ENCODE measurements around the gene TNC.

TNC gene

DNA sequence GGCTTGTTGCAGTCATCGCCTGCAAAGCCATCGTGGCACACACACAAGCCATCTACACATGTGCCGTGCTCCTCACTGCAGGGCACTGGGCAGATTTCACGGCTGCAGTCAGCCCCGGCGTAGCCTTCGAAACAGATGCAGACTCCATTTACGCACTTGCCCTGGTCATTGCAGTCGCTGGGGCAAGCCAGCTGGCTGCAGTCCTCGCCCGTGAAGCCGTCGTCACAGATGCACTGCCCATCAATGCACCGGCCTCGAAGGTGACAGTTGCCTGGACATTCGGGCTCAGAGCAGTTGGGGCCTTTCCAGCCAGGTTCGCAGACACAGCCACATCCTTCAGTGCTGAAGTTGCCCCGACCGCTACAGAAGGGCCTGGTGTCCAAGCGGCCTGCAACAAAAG, 31.1 kb downstream of the TNC start:
- Histone ChIP-seq H3K79me1 (replicated peaks; ENCODE audit: low read length, poor library complexity, severe bottlenecking) (peaks cover 14% of the 10 kb centered on the region), H3K23ac (ENCODE audit: low read length in 2 of 2) (no peak overlapping the region), H4K91ac (ENCODE audit: low read length) (no peak overlapping the region), H3K18ac (ENCODE audit: low read depth in 1 of 2, low read length in 2 of 2) (no peak overlapping the region), H2AK5ac (ENCODE audit: low read length, severe bottlenecking) (no peak overlapping the region), H3K36me3 (ENCODE audit: control insufficient read depth in 1 of 2, insufficient read depth in 2 of 2, low read depth in 1 of 2, low read length in 2 of 2) (peaks cover 42 to 88% of the 10 kb centered on the region in 2 experiments), H2BK5ac (ENCODE audit: low read depth, low read length, poor library complexity, severe bottlenecking) (no peak overlapping the region), H3K9me3 (ENCODE audit: control insufficient read depth, low read length) (no peaks in the 10 kb centered on the region), H3K4me2 (ENCODE audit: low read length, poor library complexity, severe bottlenecking) (no peak overlapping the region), H4K8ac (ENCODE audit: low read length) (no peak overlapping the region), H3K14ac (ENCODE audit: low read length in 2 of 2) (no peak overlapping the region), H2BK120ac (ENCODE audit: low read depth, low read length) (no peak overlapping the region), H2BK15ac (ENCODE audit: low read depth, poor library complexity, severe bottlenecking) (no peak overlapping the region), H3K4ac (ENCODE audit: low read depth in 1 of 2, low read length in 2 of 2) (no peak overlapping the region), H2AFZ (ENCODE audit: low read depth, low read length) (no peak overlapping the region), H3K4me1 (ENCODE audit: control insufficient read depth, insufficient read depth, low read depth, low read length) (no peaks in the 10 kb centered on the region), H3K9ac (ENCODE audit: low read length) (no peak overlapping the region), H3K27me3 (ENCODE audit: control insufficient read depth in 1 of 2, insufficient read depth in 1 of 2, low read length in 2 of 2) (no peaks in the 10 kb centered on the region), H2BK12ac (ENCODE audit: low read length in 2 of 2) (no peak overlapping the region), H3K27ac (ENCODE audit: low read length, poor library complexity, severe bottlenecking) (no peak overlapping the region), H3K4me3 (ENCODE audit: insufficient read depth in 1 of 2, low read depth in 1 of 2, low read length in 2 of 2) (no peak overlapping the region)
- DNase-seq, result no peak
- 94% methylated on average over 19 of the region's 20 CpGs for WGBS

DNA sequence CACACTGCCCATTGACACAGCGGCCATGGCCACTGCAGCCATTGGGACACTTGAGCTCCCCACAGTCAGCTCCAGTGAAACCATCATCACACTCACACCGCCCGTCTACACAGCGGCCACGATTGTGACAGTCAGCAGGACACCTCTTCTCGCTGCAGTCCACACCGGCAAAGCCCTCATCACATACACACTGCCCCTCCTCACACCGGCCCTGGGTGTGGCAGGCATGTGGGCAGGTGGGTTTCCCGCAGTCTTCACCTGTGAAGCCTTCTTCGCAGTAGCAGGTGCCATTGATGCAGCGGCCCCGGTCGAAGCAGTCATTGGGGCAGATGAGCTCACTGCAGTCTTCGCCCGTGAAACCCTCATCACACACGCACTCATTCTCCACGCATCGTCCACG, 31.5 kb downstream of the TNC start:
- H3K9me3 ChIP-seq (ENCODE audit: control insufficient read depth, low read length), result no peaks in the 10 kb centered on the region
- peaks cover 11% of the 10 kb centered on the region for H3K79me1 ChIP-seq (replicated peaks; ENCODE audit: low read length, poor library complexity, severe bottlenecking)
- H3K27ac ChIP-seq (ENCODE audit: low read length, poor library complexity, severe bottlenecking), result no peak overlapping the region

GRCh38 chr9:115085773-115086377, 32.1 kb downstream of the TNC start:
- H4K8ac ChIP-seq (ENCODE audit: low read length), result no peak overlapping the region
- H3K36me3 ChIP-seq (ENCODE audit: control insufficient read depth in 1 of 2, insufficient read depth in 2 of 2, low read depth in 1 of 2, low read length in 2 of 2), result peaks cover 44 to 90% of the 10 kb centered on the region in 2 experiments
- no peak overlapping the region for H2AK5ac ChIP-seq (ENCODE audit: low read length, severe bottlenecking)
- H2BK5ac ChIP-seq (ENCODE audit: low read depth, low read length, poor library complexity, severe bottlenecking), result no peak overlapping the region
- H3K4ac ChIP-seq (ENCODE audit: low read depth in 1 of 2, low read length in 2 of 2), result no peak overlapping the region
- H3K27me3 ChIP-seq (ENCODE audit: control insufficient read depth in 1 of 2, insufficient read depth in 1 of 2, low read length in 2 of 2), result no peaks in the 10 kb centered on the region
- no peak overlapping the region for H3K18ac ChIP-seq (ENCODE audit: low read depth in 1 of 2, low read length in 2 of 2)
- H3K14ac ChIP-seq (ENCODE audit: low read length in 2 of 2), result peak overlapping the region in 1 of 2 experiments; percentile 8
- H2BK12ac ChIP-seq (ENCODE audit: low read length in 2 of 2), result no peak overlapping the region
- WGBS, result 95% methylated on average over 22 of the region's 22 CpGs
- no peak overlapping the region for H2BK15ac ChIP-seq (ENCODE audit: low read depth, poor library complexity, severe bottlenecking)
- no peaks in the 10 kb centered on the region for H3K9me3 ChIP-seq (ENCODE audit: control insufficient read depth, low read length)
- H3K4me1 ChIP-seq (ENCODE audit: control insufficient read depth, insufficient read depth, low read depth, low read length), result no peaks in the 10 kb centered on the region
- H3K4me2 ChIP-seq (ENCODE audit: low read length, poor library complexity, severe bottlenecking), result no peak overlapping the region
- no peak overlapping the region for H4K91ac ChIP-seq (ENCODE audit: low read length)
- no peak overlapping the region for H3K4me3 ChIP-seq (ENCODE audit: insufficient read depth in 1 of 2, low read depth in 1 of 2, low read length in 2 of 2)
- H3K23ac ChIP-seq (ENCODE audit: low read length in 2 of 2), result no peak overlapping the region
- no peak overlapping the region for H3K27ac ChIP-seq (ENCODE audit: low read length, poor library complexity, severe bottlenecking)
- H2BK120ac ChIP-seq (ENCODE audit: low read depth, low read length), result no peak overlapping the region
- H3K79me1 ChIP-seq (replicated peaks; ENCODE audit: low read length, poor library complexity, severe bottlenecking), result peaks cover 11% of the 10 kb centered on the region
- H2AFZ ChIP-seq (ENCODE audit: low read depth, low read length), result no peak overlapping the region
- DNase-seq, result no peak
- H3K9ac ChIP-seq (ENCODE audit: low read length), result no peak overlapping the region

More for the DNA sequence above, 31.5 kb downstream of the TNC start:
- no peak overlapping the region for H3K4me3 ChIP-seq (ENCODE audit: insufficient read depth in 1 of 2, low read depth in 1 of 2, low read length in 2 of 2)
- H2AFZ ChIP-seq (ENCODE audit: low read depth, low read length), result no peak overlapping the region
- no peak overlapping the region for H3K23ac ChIP-seq (ENCODE audit: low read length in 2 of 2)
- peak overlapping the region in 1 of 2 experiments; percentile 8 for H3K14ac ChIP-seq (ENCODE audit: low read length in 2 of 2)
- no peak overlapping the region for H2BK15ac ChIP-seq (ENCODE audit: low read depth, poor library complexity, severe bottlenecking)
- no peak overlapping the region for H3K4me2 ChIP-seq (ENCODE audit: low read length, poor library complexity, severe bottlenecking)
- no peak overlapping the region for H3K18ac ChIP-seq (ENCODE audit: low read depth in 1 of 2, low read length in 2 of 2)
- no peaks in the 10 kb centered on the region for H3K4me1 ChIP-seq (ENCODE audit: control insufficient read depth, insufficient read depth, low read depth, low read length)
- no peaks in the 10 kb centered on the region for H3K27me3 ChIP-seq (ENCODE audit: control insufficient read depth in 1 of 2, insufficient read depth in 1 of 2, low read length in 2 of 2)
- no peak overlapping the region for H2BK5ac ChIP-seq (ENCODE audit: low read depth, low read length, poor library complexity, severe bottlenecking)
- whole genome bisulfite sequencing, result 93% methylated on average over 19 of the region's 19 CpGs
- H4K91ac ChIP-seq (ENCODE audit: low read length), result no peak overlapping the region
- H4K8ac ChIP-seq (ENCODE audit: low read length), result no peak overlapping the region
- H3K36me3 ChIP-seq (ENCODE audit: control insufficient read depth in 1 of 2, insufficient read depth in 2 of 2, low read depth in 1 of 2, low read length in 2 of 2), result peaks cover 42 to 88% of the 10 kb centered on the region in 2 experiments
- no peak overlapping the region for H3K4ac ChIP-seq (ENCODE audit: low read depth in 1 of 2, low read length in 2 of 2)
- no peak overlapping the region for H2BK120ac ChIP-seq (ENCODE audit: low read depth, low read length)
- no peak overlapping the region for H2AK5ac ChIP-seq (ENCODE audit: low read length, severe bottlenecking)
- no peak overlapping the region for H3K9ac ChIP-seq (ENCODE audit: low read length)
- no peak for DNase-seq
- no peak overlapping the region for H2BK12ac ChIP-seq (ENCODE audit: low read length in 2 of 2)

DNA sequence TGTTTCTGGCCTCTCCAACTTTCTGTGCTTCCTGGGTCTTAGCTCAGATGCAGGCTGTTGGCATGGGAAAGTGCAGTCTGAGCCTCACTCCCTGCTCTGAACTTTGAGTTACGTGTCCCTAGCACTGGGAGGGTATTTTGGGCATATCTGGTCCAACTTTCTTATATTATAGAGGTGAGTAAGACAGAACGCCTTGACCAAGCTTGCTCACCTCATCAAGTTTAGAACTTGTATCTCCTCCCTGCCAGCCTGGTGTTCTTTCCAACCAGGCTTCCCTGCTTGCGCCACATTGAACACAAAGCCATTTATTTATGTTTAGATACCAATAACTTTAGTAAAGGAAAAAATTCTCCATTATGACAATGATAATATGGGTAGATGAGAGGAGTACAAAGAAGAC, 33.2 kb downstream of the TNC start:
- H3K23ac ChIP-seq (ENCODE audit: low read length in 2 of 2), result no peak overlapping the region
- H4K91ac ChIP-seq (ENCODE audit: low read length), result no peak overlapping the region
- no peak overlapping the region for H2BK15ac ChIP-seq (ENCODE audit: low read depth, poor library complexity, severe bottlenecking)
- no peaks in the 10 kb centered on the region for H3K9me3 ChIP-seq (ENCODE audit: control insufficient read depth, low read length)
- no peak overlapping the region for H2AK5ac ChIP-seq (ENCODE audit: low read length, severe bottlenecking)
- no peak overlapping the region for H3K27ac ChIP-seq (ENCODE audit: low read length, poor library complexity, severe bottlenecking)
- peaks cover 7% of the 10 kb centered on the region for H3K79me1 ChIP-seq (replicated peaks; ENCODE audit: low read length, poor library complexity, severe bottlenecking)
- no peaks in the 10 kb centered on the region for H3K4me1 ChIP-seq (ENCODE audit: control insufficient read depth, insufficient read depth, low read depth, low read length)
- peaks cover 37 to 88% of the 10 kb centered on the region in 2 experiments for H3K36me3 ChIP-seq (ENCODE audit: control insufficient read depth in 1 of 2, insufficient read depth in 2 of 2, low read depth in 1 of 2, low read length in 2 of 2)
- no peak overlapping the region for H3K9ac ChIP-seq (ENCODE audit: low read length)
- no peak overlapping the region for H2BK12ac ChIP-seq (ENCODE audit: low read length in 2 of 2)
- H3K4ac ChIP-seq (ENCODE audit: low read depth in 1 of 2, low read length in 2 of 2), result no peak overlapping the region
- H3K4me3 ChIP-seq (ENCODE audit: insufficient read depth in 1 of 2, low read depth in 1 of 2, low read length in 2 of 2), result no peak overlapping the region
- 75% methylated on average over 1 of the region's 3 CpGs for WGBS
- H3K18ac ChIP-seq (ENCODE audit: low read depth in 1 of 2, low read length in 2 of 2), result no peak overlapping the region
- H3K4me2 ChIP-seq (ENCODE audit: low read length, poor library complexity, severe bottlenecking), result no peak overlapping the region
- H4K8ac ChIP-seq (ENCODE audit: low read length), result no peak overlapping the region
- no peaks in the 10 kb centered on the region for H3K27me3 ChIP-seq (ENCODE audit: control insufficient read depth in 1 of 2, insufficient read depth in 1 of 2, low read length in 2 of 2)
- no peak overlapping the region for H2BK5ac ChIP-seq (ENCODE audit: low read depth, low read length, poor library complexity, severe bottlenecking)
- H3K14ac ChIP-seq (ENCODE audit: low read length in 2 of 2), result no peak overlapping the region
- no peak overlapping the region for H2BK120ac ChIP-seq (ENCODE audit: low read depth, low read length)
- no peak overlapping the region for H2AFZ ChIP-seq (ENCODE audit: low read depth, low read length)
- no peak for DNase-seq
